Immature natural killer cell (primary cell): ENCODE results near the gene TEX14. TPM values are rescaled to one million over a fixed set of nuclear protein-coding genes. Genes with fewer than 3 reads are reported as not detected.
"Not testable (repeated sequence)": the region's sequence is repeated elsewhere in the genome, so short reads cannot be mapped to it uniquely, and the experiment has no call there.

Experiments used
- DNase-seq, 3 donors: peaks; one replicate each; pipeline ENCODE4 v3.0.0; 2022; ENCODE audit warnings: mixed read lengths in 1 of 3
- H3K27ac Mint-ChIP-seq, 6 donors: one replicate each; pipeline ENCODE4 v1.8.0; 2020; ENCODE audit warnings: mixed read lengths in 6 of 6, mild to moderate bottlenecking in 5 of 6, inconsistent platforms in 4 of 6, moderate library complexity in 3 of 6
- H3K27me3 Mint-ChIP-seq, 3 donors: one replicate each; pipeline ENCODE4 v1.8.0; 2020 to 2021; ENCODE audit warnings: low read depth in 3 of 3, mild to moderate bottlenecking in 3 of 3, mixed read lengths in 3 of 3, moderate library complexity in 3 of 3, inconsistent platforms in 1 of 3
- H3K36me3 Mint-ChIP-seq, 3 donors: one replicate each; pipeline ENCODE4 v1.8.0; 2020; ENCODE audit warnings: mixed read lengths in 3 of 3, inconsistent platforms in 2 of 3, mild to moderate bottlenecking in 2 of 3
- H3K4me1 Mint-ChIP-seq, 2 donors: one replicate each; pipeline ENCODE4 v1.8.0; 2020; ENCODE audit warnings: inconsistent platforms in 2 of 2, mild to moderate bottlenecking in 2 of 2, mixed read lengths in 2 of 2, moderate library complexity in 1 of 2
- H3K4me3 Mint-ChIP-seq, 5 donors: one replicate each; pipeline ENCODE4 v1.8.0; 2020; ENCODE audit warnings: mild to moderate bottlenecking in 5 of 5, mixed read lengths in 5 of 5, inconsistent platforms in 3 of 5, moderate library complexity in 3 of 5
- H3K9me3 Mint-ChIP-seq, 6 donors: one replicate each; pipeline ENCODE4 v1.8.0; 2020; ENCODE audit warnings: mild to moderate bottlenecking in 6 of 6, mixed read lengths in 6 of 6, inconsistent platforms in 4 of 6, moderate library complexity in 3 of 6
- polyA plus RNA-seq, 3 donors: library from polyadenylated mRNA; unstranded; fragments of 300-500 nt; fragmentation: Illumina TruSeq; gene quantifications; one replicate each; pipeline ENCODE4 v1.2.3, GENCODE V29; 2021

The TEX14 gene
- polyA plus RNA-seq, 3 donors from 2014 or later = not detected

DNA sequence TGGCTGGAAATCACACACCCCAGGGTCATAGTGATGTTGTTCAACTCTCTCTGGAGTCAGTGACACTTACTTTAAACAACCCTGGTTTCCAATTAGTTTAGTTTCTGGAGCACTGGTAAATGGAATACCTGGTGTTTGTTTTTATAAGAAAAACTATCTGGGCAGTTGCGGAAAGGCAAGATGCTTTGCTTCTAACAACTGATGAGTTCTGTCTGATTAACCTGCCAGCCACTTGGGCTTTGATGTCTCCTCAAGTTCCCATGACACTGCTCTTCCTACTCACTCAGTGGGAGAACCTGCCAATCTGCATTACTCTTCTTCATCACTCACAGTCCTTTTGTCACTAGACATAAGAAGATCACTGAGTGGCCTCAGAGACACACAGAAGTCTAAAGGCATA is 98.7 kb downstream of the TEX14 start:
- Mint-ChIP-seq H3K9me3 (no peaks in the 10 kb centered on the region), H3K27me3 (peaks cover 0 to 2% (median 2%) of the 10 kb centered on the region in 3 donors), H3K4me1 (no peaks in the 10 kb centered on the region), H3K27ac (no peak overlapping the region), H3K36me3 (no peaks in the 10 kb centered on the region), H3K4me3 (no peak overlapping the region)
- DNase-seq = no peak

DNA sequence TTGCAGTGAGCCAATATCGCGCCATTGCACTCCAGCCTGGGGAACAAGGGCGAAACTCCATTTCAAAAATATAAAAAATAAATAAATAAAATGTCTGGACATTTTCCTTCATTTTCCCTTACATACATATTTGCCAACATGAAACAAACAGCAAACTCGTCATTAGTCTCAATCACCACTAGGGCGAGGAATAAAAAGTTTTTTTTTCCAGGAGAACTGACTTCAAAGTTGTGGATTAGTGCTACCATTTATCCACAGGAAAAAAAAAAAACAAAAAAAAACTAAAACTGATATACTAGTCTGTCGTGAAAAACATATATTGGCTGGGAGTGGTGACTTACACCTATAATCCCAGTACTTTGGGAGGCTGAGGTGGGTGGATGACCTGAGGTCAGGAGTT is 100.4 kb downstream of the TEX14 start:
- H3K27me3 Mint-ChIP-seq = peaks cover 0 to 3% (median 2%) of the 10 kb centered on the region in 3 donors
- H3K4me1 Mint-ChIP-seq = peaks cover 0 to 3% of the 10 kb centered on the region in 2 donors
- no peaks in the 10 kb centered on the region for H3K9me3 Mint-ChIP-seq
- no peaks in the 10 kb centered on the region for H3K36me3 Mint-ChIP-seq
- no peak overlapping the region for H3K4me3 Mint-ChIP-seq
- H3K27ac Mint-ChIP-seq = no peak overlapping the region
- DNase-seq = no peak

- Mint-ChIP-seq H3K9me3 (no peaks in the 10 kb centered on the region), H3K4me3 (no peak overlapping the region), H3K36me3 (no peaks in the 10 kb centered on the region), H3K27me3 (peaks cover 0 to 3% (median 0%) of the 10 kb centered on the region in 3 donors), H3K27ac (no peak overlapping the region), H3K4me1 (peaks cover 0 to 3% of the 10 kb centered on the region in 2 donors)
- no peak for DNase-seq
Measured at GRCh38 chr17:58590377-58590776, 101.5 kb downstream of the TEX14 start.

DNA sequence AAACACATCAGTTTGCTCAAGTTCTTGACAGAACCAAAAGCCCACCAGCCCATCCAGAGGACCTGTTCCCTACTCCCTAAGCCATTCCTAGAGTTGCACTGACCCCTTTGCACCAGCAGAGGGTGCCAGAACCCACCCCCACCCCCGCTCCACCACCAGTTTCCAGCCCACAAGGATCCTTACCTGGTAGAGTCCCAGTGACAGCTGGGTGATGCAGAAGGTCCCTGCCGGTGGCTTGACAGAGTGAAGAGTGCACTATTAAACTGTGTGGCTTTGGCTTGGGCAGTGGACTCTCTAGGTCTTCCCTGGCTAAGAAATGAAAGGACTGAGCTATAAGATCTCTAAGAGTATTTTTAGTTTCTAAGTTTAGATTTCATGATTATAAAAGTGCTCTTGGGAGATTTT is 104.1 kb downstream of the TEX14 start:
- H3K4me1 Mint-ChIP-seq = peaks cover 0 to 3% of the 10 kb centered on the region in 2 donors
- DNase-seq = peak; percentile 22 to 44 (median 38)
- H3K9me3 Mint-ChIP-seq = no peaks in the 10 kb centered on the region
- no peaks in the 10 kb centered on the region for H3K36me3 Mint-ChIP-seq
- no peak overlapping the region for H3K27ac Mint-ChIP-seq
- H3K27me3 Mint-ChIP-seq = peaks cover 0 to 7% (median 1%) of the 10 kb centered on the region in 3 donors
- no peak overlapping the region for H3K4me3 Mint-ChIP-seq

- Mint-ChIP-seq H3K9me3 (no peaks in the 10 kb centered on the region), H3K4me3 (no peak overlapping the region), H3K4me1 (peaks cover 0 to 3% of the 10 kb centered on the region in 2 donors), H3K27me3 (peaks cover 0 to 7% (median 1%) of the 10 kb centered on the region in 3 donors), H3K36me3 (no peaks in the 10 kb centered on the region), H3K27ac (no peak overlapping the region)
- no peak for DNase-seq
Measured at GRCh38 chr17:58586009-58586644, 105.7 kb downstream of the TEX14 start.

DNA sequence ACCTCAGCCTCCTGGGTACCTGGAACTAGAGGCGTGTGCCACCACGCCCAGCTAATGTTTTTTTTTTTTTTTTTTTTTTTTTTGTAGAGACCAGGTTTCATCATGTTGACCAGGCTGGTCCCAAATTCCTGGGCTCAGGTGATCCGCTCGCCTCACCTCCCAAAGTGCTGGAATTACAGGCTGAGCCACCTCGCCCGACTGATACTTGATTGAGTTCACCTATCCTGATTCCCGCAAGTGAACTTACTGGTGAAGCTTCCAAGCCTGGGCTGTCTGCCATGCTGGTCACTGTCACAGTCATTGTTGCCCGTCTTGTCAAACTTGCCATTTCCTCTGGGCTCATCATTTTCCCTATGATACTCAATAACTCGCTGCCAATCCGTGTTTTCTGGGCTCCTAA is 106.3 kb downstream of the TEX14 start:
- no peak for DNase-seq
- H3K27ac Mint-ChIP-seq = no peak overlapping the region
- H3K9me3 Mint-ChIP-seq = no peaks in the 10 kb centered on the region
- H3K27me3 Mint-ChIP-seq = peaks cover 0 to 7% (median 1%) of the 10 kb centered on the region in 3 donors
- peaks cover 0 to 3% of the 10 kb centered on the region in 2 donors for H3K4me1 Mint-ChIP-seq
- H3K36me3 Mint-ChIP-seq = no peaks in the 10 kb centered on the region
- H3K4me3 Mint-ChIP-seq = no peak overlapping the region

DNA sequence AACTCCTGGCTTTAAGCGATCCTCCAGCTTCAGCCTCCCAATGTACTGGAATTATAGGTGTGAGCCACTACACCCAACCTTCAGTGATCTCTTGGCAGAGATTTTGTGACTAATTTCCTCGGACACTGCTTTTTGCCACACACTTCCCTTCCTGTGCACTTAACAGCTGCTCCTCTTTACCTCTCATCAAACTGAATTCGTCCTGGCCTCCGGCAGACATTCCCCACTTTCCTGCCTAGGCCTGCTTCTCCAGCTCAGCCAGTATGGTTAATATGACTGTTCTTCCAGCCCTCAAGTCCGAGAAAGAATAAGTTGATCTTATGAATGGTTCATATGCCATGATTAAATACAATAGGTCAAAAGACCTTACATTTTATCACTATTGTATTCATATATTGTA is 108.4 kb downstream of the TEX14 start:
- no peak overlapping the region for H3K4me3 Mint-ChIP-seq
- H3K9me3 Mint-ChIP-seq = peaks cover 0 to 2% (median 0%) of the 10 kb centered on the region in 6 donors
- no peak overlapping the region for H3K27ac Mint-ChIP-seq
- no peak for DNase-seq
- H3K4me1 Mint-ChIP-seq = peaks cover 0 to 3% of the 10 kb centered on the region in 2 donors
- no peaks in the 10 kb centered on the region for H3K36me3 Mint-ChIP-seq
- H3K27me3 Mint-ChIP-seq = peaks cover 0 to 7% (median 1%) of the 10 kb centered on the region in 3 donors

DNA sequence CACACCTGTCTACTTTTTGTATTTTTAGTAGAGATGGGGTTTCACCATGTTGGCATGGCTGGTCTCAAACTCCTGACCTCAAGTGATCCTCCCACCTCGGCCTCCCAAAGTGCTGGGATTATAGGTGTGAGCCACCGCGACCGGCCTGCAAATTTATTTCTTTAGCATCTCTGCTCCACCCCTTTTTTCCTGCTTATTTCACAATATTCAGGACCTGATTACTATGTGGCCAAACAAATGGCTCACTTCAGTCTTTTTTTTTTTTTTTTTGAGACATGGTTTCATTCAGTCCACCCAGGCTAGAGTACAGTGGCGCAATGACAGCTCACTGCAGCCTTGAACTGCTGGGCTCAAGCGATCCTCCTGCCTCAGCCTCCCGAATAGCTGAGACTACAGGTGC is 109.1 kb downstream of the TEX14 start:
- not testable (repeated sequence) for H3K4me1 Mint-ChIP-seq, H3K4me3 Mint-ChIP-seq, H3K36me3 Mint-ChIP-seq, H3K27ac Mint-ChIP-seq, DNase-seq, H3K27me3 Mint-ChIP-seq, H3K9me3 Mint-ChIP-seq

GRCh38 chr17:58580671-58581070 is 111.2 kb downstream of the TEX14 start:
- Mint-ChIP-seq H3K4me1 (no peaks in the 10 kb centered on the region), H3K9me3 (peaks cover 0 to 2% (median 0%) of the 10 kb centered on the region in 6 donors), H3K27me3 (peaks cover 0 to 3% (median 1%) of the 10 kb centered on the region in 3 donors), H3K36me3 (no peaks in the 10 kb centered on the region), H3K4me3 (no peak overlapping the region), H3K27ac (no peak overlapping the region)
- DNase-seq = no peak

DNA sequence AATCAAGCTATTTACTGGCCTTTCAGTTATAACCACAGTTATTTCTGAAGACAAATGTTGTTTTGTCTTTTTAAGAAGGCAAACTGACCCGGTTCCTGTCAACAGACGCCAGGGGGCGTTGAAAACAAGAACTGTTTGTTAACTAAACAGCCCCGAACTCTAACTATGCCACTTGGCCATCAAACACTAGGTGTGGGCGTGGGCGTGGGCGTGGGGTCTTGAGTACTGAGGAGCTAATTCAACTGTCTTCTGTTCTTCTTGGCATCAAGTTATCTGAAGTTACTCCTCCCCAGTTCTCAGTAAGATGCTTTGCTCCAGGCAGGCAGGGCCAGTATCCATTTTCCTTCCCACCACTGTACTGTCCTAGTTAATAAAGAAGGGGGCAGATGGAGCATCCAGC is 114.1 kb downstream of the TEX14 start:
- no peak overlapping the region for H3K4me3 Mint-ChIP-seq
- DNase-seq = peak; percentile 8 to 33 (median 19)
- peaks cover 0 to 2% (median 0%) of the 10 kb centered on the region in 6 donors for H3K9me3 Mint-ChIP-seq
- H3K27me3 Mint-ChIP-seq = peaks cover 0 to 2% (median 2%) of the 10 kb centered on the region in 3 donors
- H3K36me3 Mint-ChIP-seq = no peaks in the 10 kb centered on the region
- no peak overlapping the region for H3K27ac Mint-ChIP-seq
- no peaks in the 10 kb centered on the region for H3K4me1 Mint-ChIP-seq

DNA sequence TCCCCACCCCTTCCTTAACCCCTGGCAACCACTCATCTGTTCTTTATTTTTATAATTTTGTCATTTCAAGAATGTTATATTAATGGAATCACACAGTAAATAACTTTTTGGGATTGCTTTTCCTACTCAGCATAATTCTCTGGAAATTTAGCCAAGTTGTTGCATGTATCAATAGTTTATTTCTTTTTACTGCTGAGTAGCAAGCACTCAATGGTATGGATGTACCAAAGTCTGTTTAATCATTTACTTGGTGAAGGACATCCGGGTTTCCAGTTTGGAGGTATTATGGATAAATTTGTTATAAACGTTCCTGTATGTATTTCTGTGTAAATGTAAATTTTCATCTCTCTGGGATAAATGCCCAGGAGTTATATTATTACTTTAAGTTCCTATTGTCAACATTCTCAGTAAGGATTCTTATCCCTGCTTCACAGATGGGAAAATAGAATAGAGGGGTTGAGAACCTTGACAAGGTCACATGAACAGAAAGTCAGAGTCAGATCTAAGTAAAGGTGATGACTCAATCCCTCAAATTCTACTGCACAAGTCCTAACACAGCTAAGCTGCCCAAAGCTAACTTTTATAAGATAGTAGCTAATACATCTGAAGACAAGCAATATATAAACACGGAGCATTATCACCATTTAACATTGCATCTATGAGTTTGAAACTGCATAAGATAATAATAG is 115.0 kb downstream of the TEX14 start:
- no peak for DNase-seq
- Mint-ChIP-seq H3K27me3 (peaks cover 0 to 2% (median 2%) of the 10 kb centered on the region in 3 donors), H3K27ac (no peak overlapping the region), H3K36me3 (no peaks in the 10 kb centered on the region), H3K9me3 (peaks cover 0 to 2% (median 0%) of the 10 kb centered on the region in 6 donors), H3K4me3 (no peak overlapping the region), H3K4me1 (no peaks in the 10 kb centered on the region)

DNA sequence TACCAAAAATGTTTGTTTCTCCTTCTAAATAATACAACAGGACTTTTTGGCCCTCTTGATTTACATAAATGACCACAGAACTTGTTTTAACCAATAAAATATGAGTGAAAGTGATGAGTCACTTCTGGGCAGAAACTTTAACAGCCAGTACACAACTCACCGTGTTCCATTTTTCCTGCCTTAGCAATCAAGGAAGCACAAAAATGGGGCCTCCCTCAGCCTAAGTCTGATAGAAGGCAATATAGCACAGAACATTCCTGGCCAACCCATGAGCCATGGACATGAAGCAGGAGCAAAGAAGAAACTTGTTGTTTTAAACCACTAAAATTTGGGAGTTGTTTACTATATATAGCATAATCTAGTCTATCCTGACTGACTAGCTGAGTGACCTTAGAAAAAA is 116.3 kb downstream of the TEX14 start:
- H3K27me3 Mint-ChIP-seq = peaks cover 0 to 2% (median 2%) of the 10 kb centered on the region in 3 donors
- H3K27ac Mint-ChIP-seq = no peak overlapping the region
- H3K9me3 Mint-ChIP-seq = peaks cover 0 to 2% (median 0%) of the 10 kb centered on the region in 6 donors
- DNase-seq = no peak
- H3K4me1 Mint-ChIP-seq = no peaks in the 10 kb centered on the region
- H3K4me3 Mint-ChIP-seq = no peak overlapping the region
- H3K36me3 Mint-ChIP-seq = no peaks in the 10 kb centered on the region

GRCh38 chr17:58574025-58574424 is 117.8 kb downstream of the TEX14 start:
- Mint-ChIP-seq H3K4me3 (no peak overlapping the region), H3K9me3 (no peaks in the 10 kb centered on the region), H3K36me3 (no peaks in the 10 kb centered on the region), H3K4me1 (no peaks in the 10 kb centered on the region), H3K27me3 (peaks cover 2 to 3% (median 2%) of the 10 kb centered on the region in 3 donors), H3K27ac (no peak overlapping the region)
- no peak for DNase-seq

- H3K36me3 Mint-ChIP-seq = no peaks in the 10 kb centered on the region
- H3K9me3 Mint-ChIP-seq = no peaks in the 10 kb centered on the region
- H3K27ac Mint-ChIP-seq = no peak overlapping the region
- H3K27me3 Mint-ChIP-seq = peaks cover 2 to 3% (median 2%) of the 10 kb centered on the region in 3 donors
- DNase-seq = no peak
- no peak overlapping the region for H3K4me3 Mint-ChIP-seq
- no peaks in the 10 kb centered on the region for H3K4me1 Mint-ChIP-seq
Measured at GRCh38 chr17:58572846-58573245, 119.0 kb downstream of the TEX14 start.
